Medulla oblongata (tissue), 1 donor: ENCODE data around the gene MLF1.

Experiments used
- DNase-seq: peaks from one replicate; pipeline ENCODE4 v3.0.0-alpha.2; 2015; ENCODE audit errors: extremely low spot score

MLF1 gene

GRCh38 chr3:158574646-158575045 is 3.7 kb downstream of the MLF1 start:
- no peak for DNase-seq

GRCh38 chr3:158590223-158590622 is 19.2 kb downstream of the MLF1 start:
- DNase-seq, result no peak

DNA sequence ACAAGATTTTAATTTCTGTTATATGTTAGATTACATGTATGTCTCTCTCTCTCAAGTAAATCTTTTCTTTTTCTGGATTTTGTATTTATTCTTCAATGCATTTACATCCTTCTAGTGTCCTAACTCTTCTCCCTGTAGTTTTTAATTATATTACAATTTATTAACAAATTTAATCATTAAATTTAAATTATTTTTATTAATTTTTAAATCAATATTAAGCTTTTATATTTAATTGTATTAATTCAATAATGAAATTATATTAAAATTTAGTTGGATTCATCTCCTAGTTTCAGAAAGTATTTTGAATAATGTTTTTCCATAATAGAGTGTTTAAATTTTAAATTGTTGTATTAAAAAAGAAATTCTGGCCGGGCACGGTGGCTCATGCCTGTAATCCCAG is 29.8 kb downstream of the MLF1 start:
- no peak for DNase-seq

DNA sequence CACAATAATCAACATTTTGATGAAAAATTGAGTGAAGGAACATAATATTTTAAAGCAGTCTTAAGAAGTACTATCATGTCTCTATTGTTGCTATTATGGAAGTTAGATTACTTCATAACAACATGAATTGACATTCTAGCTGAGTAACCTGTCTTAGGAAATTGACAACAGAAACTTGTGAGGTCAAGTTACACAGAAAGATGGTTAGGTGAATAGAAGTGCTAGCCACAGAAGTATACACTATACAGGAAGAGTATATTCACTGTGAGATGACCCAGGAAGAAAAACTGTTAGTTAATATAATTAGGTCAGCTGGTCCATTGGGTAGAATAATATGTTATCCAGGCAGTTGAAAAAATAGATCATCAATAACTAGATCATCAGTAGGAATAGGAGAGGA is 31.2 kb downstream of the MLF1 start:
- DNase-seq, result no peak

GRCh38 chr3:158617982-158618875 is 47.2 kb downstream of the MLF1 start:
- no peak for DNase-seq

GRCh38 chr3:158625881-158626280 is 54.9 kb downstream of the MLF1 start:
- no peak for DNase-seq

GRCh38 chr3:158631981-158632380 is 61.0 kb downstream of the MLF1 start:
- no peak for DNase-seq

DNA sequence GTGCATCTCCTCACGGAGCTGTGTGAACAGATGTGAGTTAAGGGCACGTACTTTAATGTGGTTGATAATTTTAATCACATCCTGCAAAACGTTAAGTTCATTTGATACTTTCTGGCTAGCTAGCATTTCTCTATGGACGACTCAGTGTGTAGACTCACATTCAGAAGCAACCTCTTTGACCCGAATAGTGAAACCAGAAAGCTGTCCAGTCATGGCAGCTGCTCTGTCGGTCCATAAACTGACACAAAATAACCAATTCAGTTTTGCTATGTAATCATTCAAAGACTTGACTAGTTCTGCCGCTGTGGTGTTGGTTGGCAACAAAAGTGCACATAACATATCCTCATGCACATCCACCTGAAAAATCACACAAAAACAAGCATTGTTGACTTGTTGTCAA is 69.7 kb downstream of the MLF1 start:
- no peak for DNase-seq

GRCh38 chr3:158642005-158642404 is 71.0 kb downstream of the MLF1 start:
- DNase-seq, result no peak

DNA sequence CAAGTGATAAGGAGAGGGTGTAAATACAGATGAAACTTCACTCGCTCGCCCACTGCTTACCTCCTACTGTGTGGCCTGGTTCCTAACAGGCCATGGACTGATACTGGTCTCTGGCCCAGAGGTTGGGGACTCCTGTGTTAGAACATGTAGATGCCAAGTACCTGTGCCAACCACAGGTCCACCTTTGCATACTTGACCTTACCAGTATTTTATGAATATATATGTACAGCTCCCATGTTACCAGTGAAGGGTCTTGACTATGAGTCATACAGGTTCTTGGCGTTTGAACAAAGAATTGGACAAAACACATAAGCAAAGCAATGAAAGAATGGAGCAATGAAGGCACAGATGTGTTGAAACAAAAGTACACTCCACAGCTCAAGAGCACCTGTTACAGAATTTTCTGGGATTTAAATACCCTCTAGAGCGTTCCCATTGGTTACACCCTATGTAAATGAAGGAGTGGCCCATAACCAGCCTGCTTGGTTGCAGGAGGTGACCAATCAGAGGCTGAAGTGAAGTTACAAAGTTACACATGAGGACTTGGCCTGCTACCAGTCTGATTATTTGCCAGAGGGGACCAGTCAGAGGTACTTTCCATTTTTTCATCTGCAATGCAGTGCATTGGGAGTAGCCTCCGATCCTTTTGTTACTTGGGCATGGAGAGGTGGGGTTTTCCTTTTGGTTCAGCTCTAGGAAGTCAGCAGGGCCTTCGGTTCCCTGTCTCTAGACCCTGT is 71.6 kb downstream of the MLF1 start:
- DNase-seq, result no peak

- peak; percentile 99 for DNase-seq
Measured at GRCh38 chr3:158644345-158644908, 73.4 kb downstream of the MLF1 start, which contains the start of gene GFM1. GFM1 (plus strand) TSS chr3:158644527; CDS start chr3:158644635, 108 bp downstream.

- DNase-seq, result no peak
Measured at GRCh38 chr3:158649791-158650190, 78.8 kb downstream of the MLF1 start.

DNA sequence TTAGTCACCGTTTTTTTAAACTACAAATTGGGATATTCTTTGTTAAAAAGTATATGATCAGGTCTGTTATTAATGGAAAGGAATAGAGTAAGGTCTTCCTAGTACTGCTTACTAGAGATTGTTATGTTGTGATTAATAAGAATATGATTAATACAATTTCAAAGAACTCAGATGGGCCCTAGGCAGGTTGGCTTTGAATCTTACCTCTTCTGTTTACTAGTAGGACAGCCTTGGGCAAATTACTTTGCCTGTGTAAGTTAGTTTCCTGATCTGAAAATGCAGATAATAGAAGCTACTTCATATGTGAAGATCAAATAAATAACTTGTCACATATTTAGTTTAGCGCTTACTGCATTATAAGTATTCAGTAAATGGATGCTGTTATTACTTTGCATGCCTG is 80.2 kb downstream of the MLF1 start:
- DNase-seq, result no peak

- DNase-seq, result no peak
Measured at GRCh38 chr3:158652463-158652862, 81.5 kb downstream of the MLF1 start.
